Measurements from ENCODE around the gene KRTAP20-4. TPM values are rescaled to one million over a fixed set of nuclear protein-coding genes. Genes with fewer than 3 reads are reported as not detected.

The KRTAP20-4 gene
- total and polyA plus RNA-seq, 9 donors, result not detected

DNA sequence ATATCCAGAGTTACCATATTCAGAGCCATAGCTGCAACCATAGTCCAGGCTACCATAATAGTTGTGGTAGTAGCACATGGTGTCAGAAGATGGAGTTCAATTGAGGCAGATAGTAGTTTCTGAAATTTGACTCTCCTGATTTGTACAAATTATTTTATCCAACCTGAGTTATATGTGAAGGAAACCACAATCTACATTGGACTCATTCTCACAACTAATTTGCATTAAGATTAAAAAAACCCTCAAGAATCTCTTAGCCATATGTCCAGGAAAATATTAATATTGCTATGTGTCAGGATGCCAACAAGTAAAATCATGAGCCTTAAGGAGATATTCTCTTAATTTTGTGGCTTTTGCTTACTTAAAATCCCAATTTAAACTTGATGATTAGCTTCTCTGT, 30.1 kb upstream of the KRTAP20-4 start, which contains the start of gene KRTAP22-2:
TSS of gene KRTAP22-2 (minus strand) at position 101 of the 400 bp plus-strand sequence.
- no peaks in the 10 kb centered on the region for H3K27me3 ChIP-seq
- H3K27ac ChIP-seq, result no peak within 1 kb of the TSS
- intact Hi-C loops (cut with DNase I), result no loop called here
- H3K4me1 ChIP-seq (ENCODE audit: insufficient read depth), result no peaks in the 10 kb centered on the region
- no peaks in the 10 kb centered on the region for H3K36me3 ChIP-seq
- DNase-seq, result no peak
- TF ChIP-seq POLR2A (IDR thresholded peaks at IDR 0.05), result no peak
- no peaks in the 10 kb centered on the region for H3K9me3 ChIP-seq
- no peak within 1 kb of the TSS for H3K4me3 ChIP-seq

DNA sequence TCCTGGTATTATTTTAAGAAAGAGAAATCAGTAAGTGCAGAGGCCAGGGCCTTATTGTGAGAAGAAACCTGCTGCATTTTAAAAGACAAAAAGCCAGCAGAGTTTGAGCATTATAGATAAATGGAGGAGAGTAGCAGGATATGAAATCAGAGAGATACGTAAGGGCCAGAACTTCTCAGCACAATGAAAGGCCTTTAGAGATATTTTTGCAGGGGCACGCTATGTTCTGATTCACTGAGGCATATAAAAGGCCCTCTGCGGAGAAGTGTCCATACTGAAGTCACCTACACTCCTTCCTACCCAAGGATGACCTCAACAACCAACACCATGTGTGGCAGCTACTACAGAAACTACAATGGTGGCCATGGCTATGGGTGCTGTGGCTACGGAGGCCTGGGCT, 28.3 kb upstream of the KRTAP20-4 start, which contains the start of gene KRTAP6-3:
TSS of gene KRTAP6-3 (plus strand) at position 301 of the 400 bp plus-strand sequence. CDS start at position 307, 6 bp downstream.
- Histone ChIP-seq H3K27ac (no peak within 1 kb of the TSS), H3K27me3 (no peaks in the 10 kb centered on the region), H3K36me3 (no peaks in the 10 kb centered on the region), H3K4me1 (ENCODE audit: insufficient read depth) (no peaks in the 10 kb centered on the region), H3K9me3 (no peaks in the 10 kb centered on the region), H3K4me3 (no peak within 1 kb of the TSS)
- 89 to 93% (median 89%) methylated on average over 4 of the region's 4 CpGs for whole genome bisulfite sequencing, 3 donors
- intact Hi-C loops (cut with DNase I), result no loop called here
- TF ChIP-seq EP300 (IDR thresholded peaks at IDR 0.05) (no peak), POLR2A (IDR thresholded peaks at IDR 0.05) (no peak)
- TF ChIP-seq, protein P1, sequence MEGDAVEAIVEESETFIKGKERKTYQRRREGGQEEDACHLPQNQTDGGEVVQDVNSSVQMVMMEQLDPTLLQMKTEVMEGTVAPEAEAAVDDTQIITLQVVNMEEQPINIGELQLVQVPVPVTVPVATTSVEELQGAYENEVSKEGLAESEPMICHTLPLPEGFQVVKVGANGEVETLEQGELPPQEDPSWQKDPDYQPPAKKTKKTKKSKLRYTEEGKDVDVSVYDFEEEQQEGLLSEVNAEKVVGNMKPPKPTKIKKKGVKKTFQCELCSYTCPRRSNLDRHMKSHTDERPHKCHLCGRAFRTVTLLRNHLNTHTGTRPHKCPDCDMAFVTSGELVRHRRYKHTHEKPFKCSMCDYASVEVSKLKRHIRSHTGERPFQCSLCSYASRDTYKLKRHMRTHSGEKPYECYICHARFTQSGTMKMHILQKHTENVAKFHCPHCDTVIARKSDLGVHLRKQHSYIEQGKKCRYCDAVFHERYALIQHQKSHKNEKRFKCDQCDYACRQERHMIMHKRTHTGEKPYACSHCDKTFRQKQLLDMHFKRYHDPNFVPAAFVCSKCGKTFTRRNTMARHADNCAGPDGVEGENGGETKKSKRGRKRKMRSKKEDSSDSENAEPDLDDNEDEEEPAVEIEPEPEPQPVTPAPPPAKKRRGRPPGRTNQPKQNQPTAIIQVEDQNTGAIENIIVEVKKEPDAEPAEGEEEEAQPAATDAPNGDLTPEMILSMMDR (IDR thresholded peaks at IDR 0.05), result no peak
- no peak for DNase-seq

DNA sequence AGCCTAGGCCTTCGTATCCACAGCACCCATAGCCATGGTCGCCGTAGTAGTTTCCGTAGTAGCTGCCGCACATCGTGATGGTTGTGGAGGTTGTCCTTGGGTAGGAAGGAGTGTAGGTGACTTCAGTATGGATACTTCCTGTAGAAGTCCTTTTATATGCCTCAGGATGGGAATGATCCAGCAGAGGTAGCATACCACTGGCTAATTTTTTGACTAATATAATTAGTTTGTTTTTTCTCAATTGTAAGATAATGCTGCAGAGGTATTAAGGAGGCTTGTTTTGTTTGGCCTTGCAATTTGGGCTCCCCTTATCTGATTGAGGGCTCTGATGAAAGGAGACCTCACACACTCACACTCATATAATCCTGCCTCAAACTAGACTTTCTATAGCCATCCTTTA, 21.6 kb upstream of the KRTAP20-4 start, which contains the start of gene KRTAP6-2:
TSS of gene KRTAP6-2 (minus strand) at position 101 of the 400 bp plus-strand sequence. CDS start at position 73, 28 bp downstream.
- 91 to 94% (median 92%) methylated on average over 6 of the region's 6 CpGs for WGBS, 3 donors
- Histone ChIP-seq H3K9me3 (no peaks in the 10 kb centered on the region), H3K27ac (no peak within 1 kb of the TSS), H3K36me3 (no peaks in the 10 kb centered on the region), H3K4me3 (no peak within 1 kb of the TSS), H3K4me1 (ENCODE audit: insufficient read depth) (no peaks in the 10 kb centered on the region), H3K27me3 (no peaks in the 10 kb centered on the region)
- intact Hi-C loops (cut with DNase I), result no loop called here
- no peak for DNase-seq
- TF ChIP-seq, protein P1 (IDR thresholded peaks at IDR 0.05), result no peak
- no peak for TF ChIP-seq POLR2A (IDR thresholded peaks at IDR 0.05)
- no peak for TF ChIP-seq EP300 (IDR thresholded peaks at IDR 0.05)

DNA sequence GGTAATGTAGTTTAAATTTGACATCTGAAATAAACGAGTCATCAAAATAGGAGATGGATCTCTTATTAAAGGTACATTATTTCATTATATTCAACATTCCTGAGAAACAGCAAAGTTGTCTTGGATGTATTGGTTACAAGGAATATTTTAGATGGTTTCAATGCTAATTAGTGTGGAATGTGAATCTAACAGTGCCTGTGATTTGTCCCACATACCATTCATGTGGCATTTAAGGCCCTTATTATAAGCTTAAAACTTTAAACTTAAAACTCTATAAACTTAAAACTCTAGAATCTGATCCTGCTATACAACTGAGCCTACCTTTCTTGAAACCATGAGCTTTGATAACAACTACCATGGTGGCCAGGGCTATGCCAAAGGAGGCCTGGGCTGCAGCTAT, 19.6 kb upstream of the KRTAP20-4 start, which contains the start of gene KRTAP22-1:
TSS of gene KRTAP22-1 (plus strand) at position 301 of the 400 bp plus-strand sequence.
- Histone ChIP-seq H3K27me3 (no peaks in the 10 kb centered on the region), H3K4me3 (no peak within 1 kb of the TSS), H3K9me3 (no peaks in the 10 kb centered on the region), H3K36me3 (no peaks in the 10 kb centered on the region), H3K27ac (no peak within 1 kb of the TSS), H3K4me1 (ENCODE audit: insufficient read depth) (no peaks in the 10 kb centered on the region)
- 39 to 92% (median 46%) methylated on average over 1 of the region's 1 CpG for WGBS, 3 donors
- intact Hi-C loops (cut with DNase I), result no loop called here
- DNase-seq, result no peak
- TF ChIP-seq POLR2A (IDR thresholded peaks at IDR 0.05) (no peak), EP300 (IDR thresholded peaks at IDR 0.05) (no peak)
- TF ChIP-seq, protein P1 (IDR thresholded peaks at IDR 0.05), result no peak

DNA sequence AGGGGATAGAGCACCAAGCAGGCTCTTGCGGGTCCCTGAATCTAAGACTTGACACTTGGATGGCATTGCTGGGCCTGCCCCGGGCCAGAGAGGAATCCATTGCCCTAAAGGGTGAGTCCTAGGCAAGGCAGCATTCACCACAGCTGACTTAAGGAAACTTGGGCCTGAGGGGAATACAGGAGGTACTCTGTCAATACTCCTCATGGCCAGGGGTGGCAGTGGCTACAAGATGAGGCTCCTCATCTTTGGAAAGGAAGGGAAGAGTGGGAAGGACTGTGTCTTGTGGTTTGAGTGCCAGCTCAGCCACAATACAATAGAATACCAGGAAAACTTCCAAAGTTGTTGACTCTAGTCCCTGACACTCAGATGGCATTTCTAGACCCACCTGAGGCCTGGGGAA, 14.5 kb upstream of the KRTAP20-4 start:
- no peaks in the 10 kb centered on the region for H3K36me3 ChIP-seq
- H3K4me3 ChIP-seq, result no peak overlapping the region
- H3K9me3 ChIP-seq, result no peaks in the 10 kb centered on the region
- 78 to 91% (median 85%) methylated on average over 2 of the region's 2 CpGs for WGBS, 3 donors
- no peak overlapping the region for H3K27ac ChIP-seq
- no peaks in the 10 kb centered on the region for H3K4me1 ChIP-seq (ENCODE audit: insufficient read depth)
- intact Hi-C loops (cut with DNase I), result no loop called here
- TF ChIP-seq, protein P1 (IDR thresholded peaks at IDR 0.05), result no peak
- TF ChIP-seq EP300 (IDR thresholded peaks at IDR 0.05), result no peak
- no peak for DNase-seq
- no peaks in the 10 kb centered on the region for H3K27me3 ChIP-seq

Measured in ovary (tissue), 9 donors.